GM12873 (cell line): Measurements from ENCODE around the gene HSD11B2.

Experiments used
- CTCF ChIP-seq: IDR thresholded peaks from 2 replicates; pipeline ENCODE4 v1.5.1; 2012; ENCODE audit warnings: low read depth, mild to moderate bottlenecking, moderate library complexity, low read length, control low read depth; ENCODE audit not compliant: insufficient read depth; ENCODE audit errors: missing control alignments

HSD11B2 gene

GRCh38 chr16:67461600-67462278 lies 30.8 kb downstream of the HSD11B2 start:
- no peak for TF ChIP-seq CTCF

- TF ChIP-seq CTCF: no peak
Measured at GRCh38 chr16:67462279-67462655, 31.3 kb downstream of the HSD11B2 start.

- no peak for TF ChIP-seq CTCF
Measured at GRCh38 chr16:67463059-67463458, 32.1 kb downstream of the HSD11B2 start.

GRCh38 chr16:67463691-67464090 lies 32.8 kb downstream of the HSD11B2 start:
- TF ChIP-seq CTCF: no peak

- TF ChIP-seq CTCF: no peak
Measured at GRCh38 chr16:67464565-67464964, 33.6 kb downstream of the HSD11B2 start.

GRCh38 chr16:67466581-67466980 lies 35.7 kb downstream of the HSD11B2 start:
- no peak for TF ChIP-seq CTCF

GRCh38 chr16:67468731-67469130 lies 37.8 kb downstream of the HSD11B2 start:
- no peak for TF ChIP-seq CTCF
